Activated B cell treated with CpG ODN at 0.5 μM for 24 hours (primary cell): Measurements from ENCODE around the gene SLC33A1. TPM values are rescaled to one million over a fixed set of nuclear protein-coding genes. Genes with fewer than 3 reads are reported as not detected.
"Not testable (repeated sequence)": the region's sequence is repeated elsewhere in the genome, so short reads cannot be mapped to it uniquely, and the experiment has no call there.

ENCODE experiments used
- ATAC-seq: fragments of 200-7000 bp; cut with Tn5 transposase; one replicate; pipeline ENCODE4 v1.10.0; 2021; ENCODE audit warnings: low read depth, mild to moderate bottlenecking, moderate library complexity
- CTCF ChIA-PET: fragments of 350-600 bp; sonication (Branson Sonifier 250); formaldehyde crosslinking; loops from one replicate; lab custom pipeline; 2021; ENCODE audit warnings: antibody characterized with exemption; lab: Charles Lee
- POLR2A ChIA-PET: fragments of 350-600 bp; sonication (Branson Sonifier 250); formaldehyde crosslinking; loops from one replicate; lab custom pipeline; 2021; ENCODE audit warnings: antibody characterized with exemption; lab: Charles Lee
- DNase-seq: peaks from one replicate; pipeline ENCODE4 v3.0.0; 2022
- H3K27ac Mint-ChIP-seq: one replicate; pipeline ENCODE4 v1.8.0; 2020; ENCODE audit warnings: mixed read lengths
- H3K27me3 Mint-ChIP-seq: one replicate; pipeline ENCODE4 v1.8.0; 2021; ENCODE audit warnings: mixed read lengths
- H3K36me3 Mint-ChIP-seq: one replicate; pipeline ENCODE4 v1.8.0; 2021; ENCODE audit warnings: low read depth, mixed read lengths
- H3K4me1 Mint-ChIP-seq: one replicate; pipeline ENCODE4 v1.8.0; 2021; ENCODE audit warnings: mixed read lengths
- H3K4me3 Mint-ChIP-seq: one replicate; pipeline ENCODE4 v1.8.0; 2020; ENCODE audit warnings: mild to moderate bottlenecking, mixed read lengths
- H3K9me3 Mint-ChIP-seq: one replicate; pipeline ENCODE4 v1.8.0; 2020; ENCODE audit warnings: mixed read lengths
- intact Hi-C: fragments of 100-400 bp; cut with micrococcal nuclease; formaldehyde crosslinking; loops from one replicate; pipeline ENCODE4 v1.15.1; 2024
- total RNA-seq: library from RNA; stranded (reverse); gene quantifications from 2 replicates; pipeline ENCODE4 v1.2.3, GENCODE V29; 2022
- TF ChIP-seq, protein P1 (sequence below): fragments of 200-600 bp; IDR thresholded peaks from one replicate; pipeline ENCODE4 v1.8.0; 2022; ENCODE audit warnings: antibody characterized with exemption, mild to moderate bottlenecking

The SLC33A1 gene
- total RNA-seq, 1 donor from 2014 or later = 23.3 TPM

DNA sequence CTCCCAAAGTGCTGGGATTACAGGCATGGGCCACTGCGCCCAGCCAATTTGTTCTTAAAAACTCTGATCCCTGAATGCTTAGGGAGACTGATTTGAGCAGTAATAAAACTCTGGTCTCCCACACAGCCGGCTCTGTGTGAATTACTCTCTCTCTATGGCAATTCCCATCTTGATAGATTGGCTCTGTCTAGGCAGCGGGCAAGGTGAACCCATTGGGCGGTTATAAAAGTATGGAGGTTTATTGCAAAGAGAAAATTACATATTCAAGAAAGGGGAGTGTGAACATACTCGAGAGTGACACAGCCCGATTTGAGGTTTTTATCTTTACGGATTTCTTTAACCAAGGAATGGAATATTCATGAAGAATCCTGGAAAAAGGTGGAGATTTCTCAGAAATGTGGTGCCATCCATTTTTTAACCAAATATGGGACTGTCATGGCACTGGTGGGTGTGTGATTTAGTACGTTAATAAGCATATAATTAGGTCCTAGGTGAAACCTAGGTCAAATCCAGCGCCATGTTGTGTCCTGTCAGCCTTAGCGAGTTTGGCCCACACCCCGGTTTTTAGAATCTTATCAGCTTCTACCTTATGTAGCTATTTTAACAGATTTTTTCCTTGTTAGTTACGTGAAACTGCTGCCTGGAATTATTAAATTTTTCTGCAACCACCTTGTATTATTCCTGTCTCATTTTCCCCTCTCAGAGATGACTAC lies 9.0 kb upstream of the SLC33A1 start:
- peaks cover 4% of the 10 kb centered on the region for H3K4me1 Mint-ChIP-seq
- CTCF ChIA-PET = no interaction called here
- DNase-seq (no peak), ATAC-seq (no peak)
- peaks cover 3% of the 10 kb centered on the region for H3K9me3 Mint-ChIP-seq
- H3K27ac Mint-ChIP-seq = no peak overlapping the region
- H3K27me3 Mint-ChIP-seq = no peaks in the 10 kb centered on the region
- POLR2A ChIA-PET = interaction anchor here (0.7 kb wide), 1 partner anchor 530 kb away, joined by 3 read pairs; no protein-coding TSS in a partner anchor
- no peaks in the 10 kb centered on the region for H3K36me3 Mint-ChIP-seq
- no peak overlapping the region for H3K4me3 Mint-ChIP-seq
- intact Hi-C loops = no loop called here
- TF ChIP-seq, protein P1, sequence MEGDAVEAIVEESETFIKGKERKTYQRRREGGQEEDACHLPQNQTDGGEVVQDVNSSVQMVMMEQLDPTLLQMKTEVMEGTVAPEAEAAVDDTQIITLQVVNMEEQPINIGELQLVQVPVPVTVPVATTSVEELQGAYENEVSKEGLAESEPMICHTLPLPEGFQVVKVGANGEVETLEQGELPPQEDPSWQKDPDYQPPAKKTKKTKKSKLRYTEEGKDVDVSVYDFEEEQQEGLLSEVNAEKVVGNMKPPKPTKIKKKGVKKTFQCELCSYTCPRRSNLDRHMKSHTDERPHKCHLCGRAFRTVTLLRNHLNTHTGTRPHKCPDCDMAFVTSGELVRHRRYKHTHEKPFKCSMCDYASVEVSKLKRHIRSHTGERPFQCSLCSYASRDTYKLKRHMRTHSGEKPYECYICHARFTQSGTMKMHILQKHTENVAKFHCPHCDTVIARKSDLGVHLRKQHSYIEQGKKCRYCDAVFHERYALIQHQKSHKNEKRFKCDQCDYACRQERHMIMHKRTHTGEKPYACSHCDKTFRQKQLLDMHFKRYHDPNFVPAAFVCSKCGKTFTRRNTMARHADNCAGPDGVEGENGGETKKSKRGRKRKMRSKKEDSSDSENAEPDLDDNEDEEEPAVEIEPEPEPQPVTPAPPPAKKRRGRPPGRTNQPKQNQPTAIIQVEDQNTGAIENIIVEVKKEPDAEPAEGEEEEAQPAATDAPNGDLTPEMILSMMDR = no peak

DNA sequence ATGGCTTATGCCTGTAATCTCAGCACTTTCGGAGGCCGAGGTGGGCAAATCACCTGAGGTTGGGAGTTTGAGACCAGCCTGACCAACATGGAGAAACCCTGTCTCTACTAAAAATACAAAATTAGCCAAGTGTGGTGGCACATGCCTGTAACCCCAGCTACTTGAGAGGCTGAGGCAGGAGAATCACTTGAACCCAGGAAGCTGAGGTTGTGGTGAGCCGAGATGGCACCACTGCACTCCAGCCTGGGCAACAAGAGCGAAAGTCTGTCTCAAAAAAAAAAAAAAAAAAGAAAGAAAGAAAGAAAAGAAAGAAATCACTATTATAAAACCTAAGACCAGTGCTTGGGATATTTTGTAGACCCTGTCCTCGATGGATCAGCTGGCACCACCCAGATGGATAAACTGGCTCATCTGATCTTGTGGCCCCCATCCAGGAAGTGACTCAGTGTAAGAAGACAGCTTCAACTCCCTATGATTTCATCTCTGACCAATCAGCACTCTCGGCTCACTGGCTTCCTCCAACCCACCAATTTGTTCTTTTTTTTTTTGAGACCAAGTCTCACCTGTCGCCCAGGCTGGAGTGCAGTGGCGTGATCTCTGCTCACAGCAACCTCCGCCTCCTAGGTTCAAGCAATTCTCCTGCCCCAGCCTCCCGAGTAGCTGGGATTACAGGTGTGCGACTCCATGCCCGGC lies 8.2 kb upstream of the SLC33A1 start:
- ATAC-seq, H3K9me3 Mint-ChIP-seq, DNase-seq, H3K36me3 Mint-ChIP-seq, POLR2A ChIA-PET, H3K4me3 Mint-ChIP-seq, H3K4me1 Mint-ChIP-seq, H3K27ac Mint-ChIP-seq, H3K27me3 Mint-ChIP-seq, intact Hi-C loops, CTCF ChIA-PET: not testable (repeated sequence)

DNA sequence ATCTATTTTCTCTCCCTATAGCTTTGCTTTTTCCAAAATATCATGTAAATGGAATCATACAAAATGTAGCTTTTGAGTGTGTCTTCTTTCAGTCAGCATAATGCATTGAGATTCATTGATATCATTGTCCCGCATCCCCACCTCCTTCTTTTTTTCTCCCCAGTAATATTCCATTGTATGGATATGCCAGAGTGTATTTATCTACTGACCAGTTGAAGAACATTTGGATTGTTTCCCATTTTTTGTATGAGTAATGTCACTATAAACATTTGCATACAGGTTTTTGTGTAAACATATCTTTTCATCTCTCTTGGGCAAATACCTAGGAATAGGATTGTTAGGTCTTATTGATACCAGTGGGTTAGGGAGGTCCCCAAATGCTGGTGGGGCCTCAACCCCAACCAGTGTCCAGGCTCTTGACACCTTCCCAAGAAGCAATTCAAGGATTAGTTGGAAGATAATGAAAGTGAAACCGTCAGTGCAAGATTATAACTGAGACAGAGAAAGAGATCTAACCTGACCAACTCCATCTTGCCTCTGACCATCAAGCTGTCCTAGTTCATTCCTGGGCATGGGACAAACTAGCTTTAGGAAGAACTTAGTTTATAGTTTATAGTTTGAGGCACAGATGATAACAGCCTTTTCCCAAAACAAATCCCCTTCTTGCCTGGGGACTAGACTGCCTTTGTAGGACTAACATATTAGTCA lies 7.4 kb upstream of the SLC33A1 start:
- intact Hi-C loops = no loop called here
- peaks cover 4% of the 10 kb centered on the region for H3K4me1 Mint-ChIP-seq
- POLR2A ChIA-PET = no interaction called here

DNA sequence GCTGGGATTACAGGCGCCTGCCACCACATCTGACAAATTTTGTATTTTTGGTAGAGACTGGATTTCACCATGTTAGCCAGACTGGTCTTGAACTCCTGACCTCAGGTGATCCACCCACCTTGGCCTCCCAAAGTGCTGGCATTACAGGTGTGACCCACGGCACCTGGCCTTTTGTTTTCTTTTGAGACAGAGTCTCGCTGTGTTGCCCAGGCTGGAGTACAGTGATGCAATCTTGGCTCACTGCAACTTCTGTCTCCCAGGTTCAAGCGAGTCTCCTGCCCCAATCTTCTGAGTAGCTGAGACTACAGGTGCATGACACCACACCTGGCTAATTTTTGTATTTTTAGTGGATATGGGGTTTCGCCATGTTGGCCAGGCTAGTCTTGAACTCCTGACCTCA lies 6.2 kb upstream of the SLC33A1 start:
- H3K4me1 Mint-ChIP-seq, CTCF ChIA-PET, intact Hi-C loops, H3K27ac Mint-ChIP-seq, H3K27me3 Mint-ChIP-seq, H3K4me3 Mint-ChIP-seq, H3K9me3 Mint-ChIP-seq, ATAC-seq, DNase-seq, POLR2A ChIA-PET, H3K36me3 Mint-ChIP-seq: not testable (repeated sequence)

More for the DNA sequence above, 7.4 kb upstream of the SLC33A1 start:
- TF ChIP-seq, protein P1 = no peak
- Mint-ChIP-seq H3K9me3 (peaks cover 3% of the 10 kb centered on the region), H3K4me3 (no peak overlapping the region), H3K27ac (no peak overlapping the region), H3K36me3 (no peaks in the 10 kb centered on the region), H3K27me3 (no peaks in the 10 kb centered on the region)
- DNase-seq (no peak), ATAC-seq (no peak)
- CTCF ChIA-PET = no interaction called here

DNA sequence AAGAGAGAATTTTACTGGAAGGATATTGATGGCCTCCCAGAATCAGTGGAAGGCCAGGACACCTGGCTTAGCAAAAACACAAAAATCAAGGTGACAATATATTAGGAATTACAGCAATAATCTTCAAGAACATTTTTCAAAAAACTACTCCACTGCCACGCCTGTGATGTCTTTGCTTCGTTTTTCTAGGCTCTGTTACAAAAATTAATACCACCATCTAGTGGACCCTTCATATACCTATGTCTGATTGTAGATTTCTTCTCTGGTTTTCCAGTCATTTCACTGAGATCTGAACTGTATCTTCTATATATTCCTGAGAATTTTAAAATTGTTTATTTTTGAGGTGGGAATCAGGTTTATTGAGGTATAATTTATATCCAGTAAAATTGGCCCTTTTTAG lies 5.6 kb upstream of the SLC33A1 start:
- peaks cover under 1% of the 10 kb centered on the region for H3K36me3 Mint-ChIP-seq
- no peak overlapping the region for H3K4me3 Mint-ChIP-seq
- ChIA-PET CTCF (no interaction called here), POLR2A (no interaction called here)
- TF ChIP-seq, protein P1 = no peak
- H3K27me3 Mint-ChIP-seq = no peaks in the 10 kb centered on the region
- DNase-seq = no peak
- H3K9me3 Mint-ChIP-seq = peaks cover 3% of the 10 kb centered on the region
- peak; percentile 58 for ATAC-seq
- no peak overlapping the region for H3K27ac Mint-ChIP-seq
- intact Hi-C loops = no loop called here
- H3K4me1 Mint-ChIP-seq = peaks cover 6% of the 10 kb centered on the region
